NT2/D1 (cell line): Measurements from ENCODE around the gene CETN3.
"Not testable (repeated sequence)": the region's sequence is repeated elsewhere in the genome, so short reads cannot be mapped to it uniquely, and the experiment has no call there.

Experiments
- DNase-seq: peaks from one replicate; pipeline ENCODE4 v3.0.0-alpha.2; 2011; ENCODE audit warnings: low read depth, low spot score
- H3K27me3 ChIP-seq: 2 replicates; pipeline ENCODE4 v1.6.0; 2011; ENCODE audit warnings: mild to moderate bottlenecking; ENCODE audit not compliant: insufficient read length, insufficient read depth
- H3K36me3 ChIP-seq: 2 replicates; pipeline ENCODE4 v1.6.1; 2011; ENCODE audit warnings: mild to moderate bottlenecking, low read length, mixed read lengths; ENCODE audit not compliant: insufficient read depth, insufficient read length
- H3K4me1 ChIP-seq: 2 replicates; pipeline ENCODE4 v1.5.1; 2011; ENCODE audit not compliant: insufficient read depth, insufficient read length
- H3K4me3 ChIP-seq: 2 replicates; pipeline ENCODE4 v1.5.1; 2011; ENCODE audit warnings: low read depth; ENCODE audit not compliant: insufficient read length
- H3K9ac ChIP-seq: 2 replicates; pipeline ENCODE4 v1.6.0; 2011; ENCODE audit warnings: low read depth; ENCODE audit not compliant: insufficient read length
- H3K9me3 ChIP-seq: 2 replicates; pipeline ENCODE4 v1.5.1; 2011; ENCODE audit warnings: mild to moderate bottlenecking, low read length; ENCODE audit not compliant: insufficient read depth
- SUZ12 ChIP-seq: IDR thresholded peaks from 2 replicates; pipeline ENCODE4 v1.6.1; 2011; ENCODE audit not compliant: insufficient read length, insufficient read depth; ENCODE audit errors: extremely low read depth
- YY1 ChIP-seq: IDR thresholded peaks from 2 replicates; pipeline ENCODE4 v1.6.1; 2011; ENCODE audit not compliant: insufficient read length, insufficient read depth
- ZNF274 ChIP-seq: IDR thresholded peaks from 2 replicates; pipeline ENCODE4 v1.6.1; 2011; ENCODE audit warnings: mild to moderate bottlenecking, low read depth, low read length

CETN3 gene

GRCh38 chr5:90351101-90351500, 58.5 kb downstream of the CETN3 start:
- no peak overlapping the region for H3K4me3 ChIP-seq
- TF ChIP-seq ZNF274 (no peak), SUZ12 (no peak), YY1 (no peak)
- no peaks in the 10 kb centered on the region for H3K27me3 ChIP-seq
- H3K4me1 ChIP-seq = no peaks in the 10 kb centered on the region
- no peak for DNase-seq
- no peak overlapping the region for H3K9ac ChIP-seq
- H3K36me3 ChIP-seq = no peaks in the 10 kb centered on the region
- no peaks in the 10 kb centered on the region for H3K9me3 ChIP-seq

DNA sequence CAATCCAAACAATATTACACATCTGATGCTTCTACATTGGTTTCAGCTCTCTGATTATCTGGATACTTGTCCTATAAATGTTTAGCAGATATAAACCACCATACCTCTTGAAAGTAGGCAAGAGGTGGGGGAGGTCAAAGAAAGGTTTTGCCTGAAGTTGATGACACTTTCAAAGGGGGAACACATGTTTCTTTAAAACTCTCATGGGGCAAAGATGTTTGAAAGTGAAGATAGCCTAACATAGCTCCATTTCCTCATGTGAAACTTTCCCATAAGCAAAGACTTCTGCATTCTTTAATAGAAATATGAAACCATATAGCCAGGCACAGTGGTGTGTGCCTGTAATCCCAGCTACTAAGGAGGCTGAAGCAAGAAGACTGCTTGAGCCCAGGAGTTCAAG, 62.1 kb downstream of the CETN3 start:
- Histone ChIP-seq H3K4me1 (no peaks in the 10 kb centered on the region), H3K4me3 (no peak overlapping the region), H3K36me3 (no peaks in the 10 kb centered on the region), H3K9me3 (no peaks in the 10 kb centered on the region), H3K9ac (no peak overlapping the region), H3K27me3 (no peaks in the 10 kb centered on the region)
- no peak for DNase-seq
- TF ChIP-seq ZNF274 (no peak), SUZ12 (no peak), YY1 (no peak)

- no peak for TF ChIP-seq ZNF274
- no peak for TF ChIP-seq YY1
- no peak for TF ChIP-seq SUZ12
- Histone ChIP-seq H3K4me3 (no peak overlapping the region), H3K4me1 (no peaks in the 10 kb centered on the region)
These were observed 63.9 kb downstream of the CETN3 start for GRCh38 chr5:90345684-90346083.

DNA sequence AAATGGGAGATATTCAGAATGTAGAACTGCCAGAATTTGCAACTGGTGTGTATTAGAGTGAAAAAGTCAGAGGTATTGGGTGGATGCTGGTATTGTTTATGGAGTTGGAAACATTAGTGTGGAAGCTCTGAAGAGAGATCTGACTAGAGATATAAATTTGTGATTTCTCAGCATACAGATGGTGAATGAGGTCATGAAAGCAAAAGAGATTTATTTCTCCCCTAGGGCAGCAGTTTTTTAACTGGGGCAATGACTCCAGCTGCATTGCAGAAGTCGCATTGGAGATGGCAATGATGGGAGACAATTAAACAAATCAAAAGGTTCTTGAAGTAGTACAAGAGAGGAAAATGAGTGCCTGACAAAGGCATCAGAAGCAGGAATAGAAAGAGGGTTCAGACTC, 64.9 kb downstream of the CETN3 start:
- no peak overlapping the region for H3K4me3 ChIP-seq
- no peaks in the 10 kb centered on the region for H3K27me3 ChIP-seq
- TF ChIP-seq ZNF274 (no peak), YY1 (no peak), SUZ12 (no peak)
- H3K36me3 ChIP-seq = no peaks in the 10 kb centered on the region
- DNase-seq = no peak
- no peaks in the 10 kb centered on the region for H3K4me1 ChIP-seq
- no peak overlapping the region for H3K9ac ChIP-seq
- no peaks in the 10 kb centered on the region for H3K9me3 ChIP-seq

More at GRCh38 chr5:90345684-90346083, 63.9 kb downstream of the CETN3 start:
- H3K27me3 ChIP-seq = no peaks in the 10 kb centered on the region
- H3K9me3 ChIP-seq = no peaks in the 10 kb centered on the region
- H3K36me3 ChIP-seq = no peaks in the 10 kb centered on the region
- no peak overlapping the region for H3K9ac ChIP-seq
- DNase-seq = no peak

- H3K36me3 ChIP-seq, H3K9ac ChIP-seq, H3K4me3 ChIP-seq, H3K9me3 ChIP-seq, H3K4me1 ChIP-seq, H3K27me3 ChIP-seq, DNase-seq: not testable (repeated sequence)
These were observed 65.8 kb downstream of the CETN3 start for GRCh38 chr5:90343731-90344130.

- no peak for TF ChIP-seq ZNF274
- TF ChIP-seq SUZ12 = no peak
- no peak for TF ChIP-seq YY1
- no peak for DNase-seq
These were observed 67.0 kb downstream of the CETN3 start for GRCh38 chr5:90342576-90342975.

More at GRCh38 chr5:90342576-90342975, 67.0 kb downstream of the CETN3 start:
- no peaks in the 10 kb centered on the region for H3K4me1 ChIP-seq
- H3K36me3 ChIP-seq = no peaks in the 10 kb centered on the region
- no peak overlapping the region for H3K9ac ChIP-seq
- H3K4me3 ChIP-seq = no peak overlapping the region
- no peaks in the 10 kb centered on the region for H3K9me3 ChIP-seq
- no peaks in the 10 kb centered on the region for H3K27me3 ChIP-seq
